ENCODE results near the gene SPEF1. TPM values are rescaled to one million over a fixed set of nuclear protein-coding genes. Genes with fewer than 3 reads are reported as not detected.

Gene SPEF1
- total RNA-seq, 2 experiments from 2014 or later: not detected

DNA sequence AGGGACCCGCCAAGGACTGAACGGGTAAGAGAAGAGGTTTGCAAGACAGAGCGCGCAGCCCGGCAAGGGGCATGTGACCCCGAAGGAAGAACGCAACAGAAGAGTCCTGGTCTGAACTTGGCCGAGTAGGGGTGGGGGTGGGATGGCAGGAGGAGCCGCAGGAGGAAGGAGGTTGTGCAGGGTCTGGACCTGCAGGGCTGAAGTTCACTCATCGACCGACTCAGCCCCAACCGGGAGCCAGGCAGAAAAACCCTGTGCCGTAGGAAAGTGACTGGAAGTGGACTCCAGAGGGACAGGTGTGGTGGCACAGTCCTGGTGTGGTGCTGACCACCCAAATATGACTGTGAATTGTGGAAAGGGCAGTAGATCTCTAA lies 28.9 kb downstream of the SPEF1 start:
- H3K27ac Mint-ChIP-seq: peak overlapping the region; percentile 70
- POLR2A ChIA-PET: interaction anchor here (1.0 to 3.4 kb wide), 4 partner anchors 16 to 102 kb away, joined by 3 to 17 read pairs (median 4); partner anchors contain the start of genes ADISSP and AP5S1

DNA sequence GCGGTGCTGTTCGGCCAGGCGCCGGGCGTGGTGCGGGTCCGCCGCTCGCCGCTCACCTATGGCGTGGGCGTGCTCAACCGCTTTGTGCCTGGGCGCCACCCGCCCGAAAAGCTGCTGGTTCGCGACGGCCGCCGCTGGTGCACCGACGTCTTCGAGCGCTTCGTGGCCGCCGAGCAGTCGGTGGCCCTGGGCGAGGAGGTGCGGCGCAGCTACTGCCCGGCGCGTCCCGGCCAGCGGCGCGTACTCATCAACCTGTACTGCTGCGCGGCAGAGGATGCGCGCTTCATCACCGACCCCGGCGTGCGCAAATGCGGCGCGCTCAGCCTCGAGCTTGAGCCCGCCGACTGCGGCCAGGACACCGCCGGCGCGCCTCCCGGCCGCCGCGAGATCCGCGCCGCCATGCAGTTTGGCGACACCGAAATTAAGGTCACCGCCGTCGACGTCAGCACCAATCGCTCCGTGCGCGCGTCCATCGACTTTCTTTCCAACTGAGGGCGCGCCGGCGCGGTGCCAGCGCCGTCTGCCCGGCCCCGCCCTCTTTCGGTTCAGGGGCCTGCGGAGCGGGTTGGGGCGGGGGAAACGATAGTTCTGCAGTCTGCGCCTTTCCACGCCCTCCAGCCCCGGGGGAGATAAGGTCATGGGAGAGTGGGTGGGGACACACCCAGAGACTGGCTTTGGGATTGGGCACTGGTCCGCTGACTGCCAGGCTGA lies 29.4 kb downstream of the SPEF1 start:
- H3K4me3 ChIP-seq (ENCODE audit: low read length): peak overlapping the region; percentile 20
- POLR2A ChIA-PET: interaction anchor here (1.0 to 3.4 kb wide), 4 partner anchors 16 to 69 kb away, joined by 3 to 17 read pairs (median 7); partner anchors contain the start of genes ADISSP and AP5S1

More for the DNA sequence above, 28.9 kb downstream of the SPEF1 start:
- no peaks in the 10 kb centered on the region for H3K9me3 ChIP-seq (ENCODE audit: control insufficient read depth in 1 of 2, insufficient read depth in 1 of 2, low read length in 2 of 2)
- CTCF ChIA-PET: interaction anchor here (0.7 to 3.5 kb wide), 10 partner anchors 7 to 103 kb away, joined by 3 to 25 read pairs (median 4); partner anchors contain the start of genes ADISSP, AP5S1, CENPB and SPEF1
- peaks cover 14% of the 10 kb centered on the region for H3K4me1 Mint-ChIP-seq (ENCODE audit: low read depth)
- peaks cover 6% of the 10 kb centered on the region for H3K36me3 ChIP-seq (ENCODE audit: insufficient read depth, low read length)
- H3K4me1 ChIP-seq (ENCODE audit: insufficient read depth, low read length): peaks cover 13% of the 10 kb centered on the region
- peaks cover 21% of the 10 kb centered on the region for H3K36me3 Mint-ChIP-seq (ENCODE audit: low read depth)
- peaks cover 0 to 14% of the 10 kb centered on the region in 2 experiments for H3K27me3 ChIP-seq (ENCODE audit: control insufficient read depth in 1 of 2, insufficient read depth in 2 of 2, low read length in 2 of 2)
- H3K27me3 Mint-ChIP-seq: peaks cover 5% of the 10 kb centered on the region
- intact Hi-C loops (cut with DNase I, micrococcal nuclease): loop anchor here (2.0 to 5.0 kb wide), 2 partner anchors 68 to 265 kb away; partner anchors contain the start of genes AP5S1 (in 1 of the 2) and RNF24 (in 1 of the 2)
- no peaks in the 10 kb centered on the region for H3K9me3 Mint-ChIP-seq
- no peak for DNase-seq
- ATAC-seq (ENCODE audit: poor library complexity): no peak
- H3K4me3 ChIP-seq (ENCODE audit: low read length): peak overlapping the region; percentile 20
- H3K27ac ChIP-seq (ENCODE audit: low read depth in 1 of 2, low read length in 2 of 2): no peak overlapping the region
- TF ChIP-seq, protein P1, sequence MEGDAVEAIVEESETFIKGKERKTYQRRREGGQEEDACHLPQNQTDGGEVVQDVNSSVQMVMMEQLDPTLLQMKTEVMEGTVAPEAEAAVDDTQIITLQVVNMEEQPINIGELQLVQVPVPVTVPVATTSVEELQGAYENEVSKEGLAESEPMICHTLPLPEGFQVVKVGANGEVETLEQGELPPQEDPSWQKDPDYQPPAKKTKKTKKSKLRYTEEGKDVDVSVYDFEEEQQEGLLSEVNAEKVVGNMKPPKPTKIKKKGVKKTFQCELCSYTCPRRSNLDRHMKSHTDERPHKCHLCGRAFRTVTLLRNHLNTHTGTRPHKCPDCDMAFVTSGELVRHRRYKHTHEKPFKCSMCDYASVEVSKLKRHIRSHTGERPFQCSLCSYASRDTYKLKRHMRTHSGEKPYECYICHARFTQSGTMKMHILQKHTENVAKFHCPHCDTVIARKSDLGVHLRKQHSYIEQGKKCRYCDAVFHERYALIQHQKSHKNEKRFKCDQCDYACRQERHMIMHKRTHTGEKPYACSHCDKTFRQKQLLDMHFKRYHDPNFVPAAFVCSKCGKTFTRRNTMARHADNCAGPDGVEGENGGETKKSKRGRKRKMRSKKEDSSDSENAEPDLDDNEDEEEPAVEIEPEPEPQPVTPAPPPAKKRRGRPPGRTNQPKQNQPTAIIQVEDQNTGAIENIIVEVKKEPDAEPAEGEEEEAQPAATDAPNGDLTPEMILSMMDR (IDR thresholded peaks at IDR 0.05): no peak
- H3K4me3 Mint-ChIP-seq: peak overlapping the region; percentile 92

DNA sequence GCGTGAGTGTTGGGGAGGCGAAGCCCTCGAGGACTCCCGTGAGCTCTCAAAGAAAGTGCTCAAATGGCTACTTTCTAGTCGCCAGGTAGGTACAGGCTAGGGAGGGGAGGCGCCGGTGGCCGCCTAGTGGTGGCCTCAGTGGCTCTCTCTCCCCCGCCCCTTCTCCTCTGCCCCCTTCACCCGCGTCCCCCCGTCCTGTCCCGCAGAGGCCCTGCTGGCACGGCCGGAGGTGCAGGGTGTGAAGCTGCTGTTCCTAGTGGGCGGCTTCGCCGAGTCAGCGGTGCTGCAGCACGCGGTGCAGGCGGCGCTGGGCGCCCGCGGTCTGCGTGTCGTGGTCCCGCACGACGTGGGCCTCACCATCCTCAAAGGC lies 30.0 kb downstream of the SPEF1 start:
- ChIA-PET CTCF (interaction anchor here (3.5 kb wide), 1 partner anchor 17 kb away, joined by 25 read pairs; the partner anchor contains the start of gene ADISSP), POLR2A (interaction anchor here (1.0 to 1.7 kb wide), 2 partner anchors 16 to 60 kb away, joined by 3 to 8 read pairs; partner anchors contain the start of gene ADISSP)
- no peak overlapping the region for H3K4me3 ChIP-seq (ENCODE audit: low read length)
- Mint-ChIP-seq H3K4me3 (peak overlapping the region; percentile 74), H3K9me3 (no peaks in the 10 kb centered on the region), H3K36me3 (ENCODE audit: low read depth) (peaks cover 13% of the 10 kb centered on the region), H3K27ac (no peak overlapping the region), H3K27me3 (peaks cover 6% of the 10 kb centered on the region), H3K4me1 (ENCODE audit: low read depth) (peaks cover 14% of the 10 kb centered on the region)
- H3K27ac ChIP-seq (ENCODE audit: low read depth in 1 of 2, low read length in 2 of 2): no peak overlapping the region
- DNase-seq (no peak), ATAC-seq (ENCODE audit: poor library complexity) (no peak)
- intact Hi-C loops (cut with DNase I, micrococcal nuclease): loop anchor here in 1 of 2 experiments (5.0 kb wide), 1 partner anchor 266 kb away; the partner anchor contains the start of gene RNF24
- TF ChIP-seq, protein P1 (IDR thresholded peaks at IDR 0.05): no peak
- peaks cover 13% of the 10 kb centered on the region for H3K4me1 ChIP-seq (ENCODE audit: insufficient read depth, low read length)
- H3K36me3 ChIP-seq (ENCODE audit: insufficient read depth, low read length): peaks cover 6% of the 10 kb centered on the region
- H3K9me3 ChIP-seq (ENCODE audit: control insufficient read depth in 1 of 2, insufficient read depth in 1 of 2, low read length in 2 of 2): no peaks in the 10 kb centered on the region
- peaks cover 0 to 14% of the 10 kb centered on the region in 2 experiments for H3K27me3 ChIP-seq (ENCODE audit: control insufficient read depth in 1 of 2, insufficient read depth in 2 of 2, low read length in 2 of 2)

More for the DNA sequence above, 29.4 kb downstream of the SPEF1 start:
- peaks cover 6% of the 10 kb centered on the region for H3K27me3 Mint-ChIP-seq
- CTCF ChIA-PET: interaction anchor here (1.5 to 3.5 kb wide), 3 partner anchors 16 to 103 kb away, joined by 7 to 25 read pairs (median 14); partner anchors contain the start of gene ADISSP
- intact Hi-C loops (cut with DNase I, micrococcal nuclease): loop anchor here (2.0 to 5.0 kb wide), 2 partner anchors 69 to 265 kb away; partner anchors contain the start of genes AP5S1 (in 1 of the 2) and RNF24 (in 1 of the 2)
- peaks cover 14% of the 10 kb centered on the region for H3K4me1 Mint-ChIP-seq (ENCODE audit: low read depth)
- H3K4me1 ChIP-seq (ENCODE audit: insufficient read depth, low read length): peaks cover 13% of the 10 kb centered on the region
- H3K9me3 Mint-ChIP-seq: no peaks in the 10 kb centered on the region
- H3K4me3 Mint-ChIP-seq: peak overlapping the region; percentile 92
- ATAC-seq (ENCODE audit: poor library complexity) (peak; percentile 76), DNase-seq (peak in 13 of 14 experiments; percentile 20 to 77 (median 52))
- peaks cover 18% of the 10 kb centered on the region for H3K36me3 Mint-ChIP-seq (ENCODE audit: low read depth)
- no peaks in the 10 kb centered on the region for H3K9me3 ChIP-seq (ENCODE audit: control insufficient read depth in 1 of 2, insufficient read depth in 1 of 2, low read length in 2 of 2)
- H3K36me3 ChIP-seq (ENCODE audit: insufficient read depth, low read length): peaks cover 6% of the 10 kb centered on the region
- peaks cover 0 to 14% of the 10 kb centered on the region in 2 experiments for H3K27me3 ChIP-seq (ENCODE audit: control insufficient read depth in 1 of 2, insufficient read depth in 2 of 2, low read length in 2 of 2)
- TF ChIP-seq, protein P1 (IDR thresholded peaks at IDR 0.05): no peak
- H3K27ac ChIP-seq (ENCODE audit: low read depth in 1 of 2, low read length in 2 of 2): no peak overlapping the region
- H3K27ac Mint-ChIP-seq: peak overlapping the region; percentile 70
